GM21526 (cell line): ENCODE results near the gene FBXO2.

ENCODE experiments used
- ATAC-seq: cut with Tn5 transposase; IDR thresholded peaks from one replicate; pipeline ENCODE4 v1.9.1; 2021; ENCODE audit warnings: moderate library complexity; ENCODE audit not compliant: unreplicated experiment, low FRiP score

The FBXO2 gene

DNA sequence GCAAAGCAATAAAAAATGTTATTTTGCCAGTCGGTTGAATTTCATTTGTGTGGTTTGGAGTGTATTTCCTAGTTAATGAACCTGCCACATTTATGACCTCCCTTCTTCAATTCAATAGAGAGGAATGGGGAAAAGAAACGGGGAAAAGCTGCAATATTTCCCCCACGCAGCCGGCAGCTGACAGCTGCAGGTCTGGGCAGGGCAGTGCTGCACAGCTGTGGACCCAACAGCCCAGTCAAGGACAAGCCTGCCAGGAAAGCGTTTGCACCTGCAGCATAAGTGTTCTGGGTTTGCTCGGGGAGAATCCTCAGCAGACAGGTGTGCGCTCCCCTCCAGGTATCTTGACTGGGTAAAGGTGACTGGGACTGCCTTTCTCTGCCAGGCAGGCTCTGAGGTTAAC is 53.4 kb downstream of the FBXO2 start:
- ATAC-seq: no peak

- ATAC-seq: no peak
Measured at GRCh38 chr1:11599891-11600576, 54.2 kb downstream of the FBXO2 start.

DNA sequence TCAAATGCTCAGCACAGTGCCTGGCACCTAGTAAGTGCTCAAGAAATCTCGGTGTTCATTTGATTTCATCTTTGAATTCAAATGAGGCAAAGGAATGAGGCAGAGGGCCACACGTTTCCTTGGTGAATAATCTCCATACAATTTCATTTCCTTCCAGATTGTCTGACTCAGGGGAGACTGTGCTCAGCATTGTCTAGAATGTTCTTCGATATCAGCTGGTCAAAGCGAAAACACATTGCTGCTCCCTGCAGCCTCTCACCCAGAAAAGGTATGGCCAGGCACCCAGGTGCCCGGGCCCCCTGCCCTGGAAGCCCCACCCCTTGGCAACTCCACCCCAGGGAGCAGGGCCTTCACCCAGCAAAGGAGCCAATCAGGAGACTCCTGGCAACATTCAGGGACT is 55.8 kb downstream of the FBXO2 start:
- ATAC-seq: no peak
